Gastroesophageal sphincter (tissue), 4 donors: ENCODE data around the gene FSTL1. TPM values are rescaled to one million over a fixed set of nuclear protein-coding genes. Genes with fewer than 3 reads are reported as not detected.

Source experiments
- ATAC-seq: fragments of 150-250 bp; one replicate; pipeline ENCODE4 v1.9.1; 2016; ENCODE audit warnings: mild to moderate bottlenecking, moderate library complexity
- H3K27ac ChIP-seq, 4 donors: fragments of 200-600 bp; sonication (generic) in 3 of 4; 1 replicate in 3 of 4; 2 replicates in 1 of 4; pipeline ENCODE4 v1.5.1; 2016 to 2019
- H3K27me3 ChIP-seq: fragments of 200-600 bp; sonication (generic); one replicate; pipeline ENCODE4 v1.5.1; 2019
- H3K36me3 ChIP-seq, 2 donors: fragments of 200-600 bp; sonication (generic); one replicate each; pipeline ENCODE4 v1.5.1; 2019; ENCODE audit warnings: control low read depth in 1 of 2
- H3K4me1 ChIP-seq, 3 donors: fragments of 200-600 bp; sonication (generic); 1 replicate in 2 of 3; 2 replicates in 1 of 3; pipeline ENCODE4 v1.5.1; 2016 to 2019; ENCODE audit warnings: control low read depth in 2 of 3
- H3K4me3 ChIP-seq, 2 donors: fragments of 200-600 bp; sonication (generic); one replicate each; pipeline ENCODE4 v1.5.1; 2019; ENCODE audit warnings: mild to moderate bottlenecking in 1 of 2, moderate library complexity in 1 of 2
- H3K9me3 ChIP-seq, 3 donors: fragments of 200-600 bp; sonication (generic); one replicate each; pipeline ENCODE4 v1.5.1; 2017 to 2019; ENCODE audit warnings: control low read depth in 2 of 3
- CTCF ChIP-seq, 4 experiments: fragments of 200-600 bp in 2 of 4; fragments of 450-650 bp in 2 of 4; sonication (generic) in 1 of 4; IDR thresholded peaks; one replicate each; pipeline ENCODE4 v1.5.1; 2017 to 2019; ENCODE audit warnings: antibody characterized with exemption in 4 of 4, mild to moderate bottlenecking in 2 of 4, moderate library complexity in 2 of 4
- EP300 ChIP-seq: sonication (generic); formaldehyde crosslinking; IDR thresholded peaks from one replicate; pipeline ENCODE4 v1.6.1; 2017; ENCODE audit warnings: antibody characterized with exemption, mild to moderate bottlenecking
- POLR2A ChIP-seq, 2 donors: fragments of 450-650 bp; IDR thresholded peaks; one replicate each; pipeline ENCODE4 v1.6.1; 2017; ENCODE audit warnings: antibody characterized with exemption in 2 of 2, mild to moderate bottlenecking in 2 of 2, moderate library complexity in 1 of 2
- POLR2AphosphoS5 ChIP-seq: sonication (generic); formaldehyde crosslinking; IDR thresholded peaks from one replicate; pipeline ENCODE4 v1.6.1; 2017; ENCODE audit warnings: antibody characterized with exemption
- WGBS, 2 donors: methylation state at CpG; one replicate each; pipeline ENCODE4 v1.1.5; 2018; ENCODE audit warnings: low coverage in 1 of 2; 5-methylcytosine and 5-hydroxymethylcytosine counted together
- total RNA-seq, 4 donors: library from RNA; depleted of rRNA; stranded (reverse); fragments of >200 nt; gene quantifications; one replicate each; pipeline ENCODE4 v1.1.0, GENCODE V29; 2016

The FSTL1 gene
- total RNA-seq, 4 donors from 2014 or later, result 343 to 1,189 (median 766) TPM

GRCh38 chr3:120402257-120402656 lies 48.5 kb downstream of the FSTL1 start:
- Histone ChIP-seq H3K27me3 (no peaks in the 10 kb centered on the region), H3K4me3 (no peak overlapping the region), H3K4me1 (peaks cover 0 to 5% (median 0%) of the 10 kb centered on the region in 3 donors), H3K9me3 (no peaks in the 10 kb centered on the region), H3K36me3 (peaks cover 13 to 99% of the 10 kb centered on the region in 2 donors), H3K27ac (no peak overlapping the region)
- TF ChIP-seq CTCF (IDR thresholded peaks at IDR 0.05) (no peak), EP300 (no peak), POLR2AphosphoS5 (no peak), POLR2A (IDR thresholded peaks at IDR 0.05) (no peak)
- ATAC-seq, result no peak

GRCh38 chr3:120399372-120399771 lies 51.4 kb downstream of the FSTL1 start:
- Histone ChIP-seq H3K4me3 (no peak overlapping the region), H3K36me3 (peaks cover 13 to 99% of the 10 kb centered on the region in 2 donors)

GRCh38 chr3:120396469-120396868 lies 54.3 kb downstream of the FSTL1 start:
- H3K27ac ChIP-seq, result no peak overlapping the region
- H3K4me1 ChIP-seq, result no peaks in the 10 kb centered on the region
- TF ChIP-seq EP300, result no peak
- no peak for TF ChIP-seq POLR2A (IDR thresholded peaks at IDR 0.05)
- no peak for TF ChIP-seq CTCF (IDR thresholded peaks at IDR 0.05)
- peak; percentile 3 for TF ChIP-seq POLR2AphosphoS5
- no peaks in the 10 kb centered on the region for H3K9me3 ChIP-seq
- no peak overlapping the region for H3K4me3 ChIP-seq
- no peaks in the 10 kb centered on the region for H3K27me3 ChIP-seq
- 72 to 88% methylated on average over 6 to 8 of the region's 8 CpGs for WGBS, 2 donors
- ATAC-seq, result no peak
- peaks cover 4 to 80% of the 10 kb centered on the region in 2 donors for H3K36me3 ChIP-seq

More at GRCh38 chr3:120399372-120399771, 51.4 kb downstream of the FSTL1 start:
- Histone ChIP-seq H3K9me3 (no peaks in the 10 kb centered on the region), H3K27me3 (no peaks in the 10 kb centered on the region), H3K27ac (no peak overlapping the region), H3K4me1 (no peaks in the 10 kb centered on the region)
- ATAC-seq, result no peak
- WGBS, 2 donors, result 90 to 95% methylated on average over 2 of the region's 2 CpGs
- TF ChIP-seq POLR2AphosphoS5 (no peak), CTCF (IDR thresholded peaks at IDR 0.05) (no peak), EP300 (no peak), POLR2A (IDR thresholded peaks at IDR 0.05) (no peak)

GRCh38 chr3:120394347-120394746 lies 56.4 kb downstream of the FSTL1 start:
- WGBS, 2 donors, result 40 to 46% methylated on average over 2 of the region's 2 CpGs
- Histone ChIP-seq H3K4me3 (no peak overlapping the region), H3K36me3 (peaks cover 4 to 59% of the 10 kb centered on the region in 2 donors), H3K4me1 (no peaks in the 10 kb centered on the region), H3K9me3 (no peaks in the 10 kb centered on the region), H3K27me3 (no peaks in the 10 kb centered on the region), H3K27ac (no peak overlapping the region)
- ATAC-seq, result no peak
- TF ChIP-seq EP300 (no peak), POLR2AphosphoS5 (no peak), POLR2A (IDR thresholded peaks at IDR 0.05) (no peak), CTCF (IDR thresholded peaks at IDR 0.05) (no peak)

- H3K9me3 ChIP-seq, result no peaks in the 10 kb centered on the region
Observed at GRCh38 chr3:120393761-120394160, 57.0 kb downstream of the FSTL1 start.

More at GRCh38 chr3:120393761-120394160, 57.0 kb downstream of the FSTL1 start:
- Histone ChIP-seq H3K36me3 (peaks cover 4 to 53% of the 10 kb centered on the region in 2 donors), H3K4me1 (no peaks in the 10 kb centered on the region), H3K27me3 (no peaks in the 10 kb centered on the region), H3K27ac (no peak overlapping the region), H3K4me3 (no peak overlapping the region)
- TF ChIP-seq CTCF (IDR thresholded peaks at IDR 0.05), result no peak
- TF ChIP-seq POLR2A (IDR thresholded peaks at IDR 0.05), result no peak
- TF ChIP-seq EP300, result no peak
- no peak for TF ChIP-seq POLR2AphosphoS5
- WGBS, 2 donors, result 89 to 100% methylated on average over 2 of the region's 2 CpGs
- ATAC-seq, result no peak
